ENCODE data around the gene ATOH8.

GRCh38 chr2:85786865-85787264 is 33.1 kb downstream of the ATOH8 start:
- TF ChIP-seq CTCF (IDR thresholded peaks at IDR 0.05) (no peak), EZH2 (IDR thresholded peaks at IDR 0.05; ENCODE audit: borderline replicate concordance, insufficient read depth, low read depth, low read length, poor library complexity, severe bottlenecking) (no peak)
